Measurements from ENCODE around the gene ATXN1.
A peak's percentile ranks its signal among the peaks of the same experiment; 100 is the strongest.

ATXN1 gene

DNA sequence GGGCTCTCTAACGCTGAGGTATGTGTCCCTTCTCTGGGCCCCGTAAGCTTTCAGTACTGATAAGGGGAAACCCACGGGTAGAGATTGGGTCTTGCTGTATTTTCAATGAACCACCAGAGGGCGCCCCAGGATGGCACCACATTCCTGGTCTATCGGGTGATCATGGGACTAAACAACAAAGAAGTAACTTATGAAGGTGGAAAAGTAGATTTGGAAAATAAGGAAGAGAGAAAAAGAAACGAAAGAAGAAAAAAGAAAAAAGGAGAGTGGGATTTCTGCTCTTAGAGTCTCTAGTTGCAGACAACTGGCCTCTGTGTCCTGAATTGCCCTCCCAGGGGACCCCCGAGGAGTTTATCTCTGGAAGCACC lies 429.1 kb downstream of the ATXN1 start:
- DNase-seq (ENCODE audit: low spot score), result peak; percentile 88

DNA sequence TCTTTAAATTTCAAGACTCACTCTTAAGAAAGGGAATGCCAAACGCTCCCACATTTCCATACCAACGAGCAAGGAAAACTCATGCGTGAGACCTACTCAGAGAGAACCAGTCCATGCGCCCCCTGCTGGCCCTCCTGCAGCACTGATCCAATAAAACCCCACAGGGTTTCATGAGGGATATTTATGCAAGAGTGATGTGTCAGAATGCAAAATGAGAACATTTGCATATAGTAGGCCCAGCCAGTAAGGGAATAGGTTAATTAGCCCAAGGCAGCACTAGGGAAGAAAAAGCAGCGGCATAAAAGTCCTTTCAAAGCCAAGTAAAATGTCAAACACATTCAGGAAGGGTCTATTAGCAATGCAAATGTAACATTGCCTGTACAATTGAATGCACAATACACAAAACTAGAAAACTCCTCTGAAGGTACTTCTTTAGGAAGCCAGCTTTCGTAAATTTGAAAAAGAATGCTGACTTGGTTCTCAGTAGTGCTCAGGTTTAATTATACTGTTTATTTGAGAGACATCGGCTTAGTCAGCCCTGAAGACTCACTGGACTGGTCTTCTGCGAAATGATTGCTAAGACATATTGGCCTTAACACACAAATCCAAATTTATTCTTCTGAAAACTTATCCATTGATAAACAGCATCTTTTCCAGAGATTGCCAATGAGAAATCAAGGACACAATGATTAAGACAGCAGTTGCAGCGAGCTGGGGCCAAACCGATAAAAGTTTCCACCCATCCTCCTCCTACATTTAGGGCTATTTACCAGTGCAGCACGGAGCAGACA lies 429.7 kb downstream of the ATXN1 start:
- TF ChIP-seq, protein P1, sequence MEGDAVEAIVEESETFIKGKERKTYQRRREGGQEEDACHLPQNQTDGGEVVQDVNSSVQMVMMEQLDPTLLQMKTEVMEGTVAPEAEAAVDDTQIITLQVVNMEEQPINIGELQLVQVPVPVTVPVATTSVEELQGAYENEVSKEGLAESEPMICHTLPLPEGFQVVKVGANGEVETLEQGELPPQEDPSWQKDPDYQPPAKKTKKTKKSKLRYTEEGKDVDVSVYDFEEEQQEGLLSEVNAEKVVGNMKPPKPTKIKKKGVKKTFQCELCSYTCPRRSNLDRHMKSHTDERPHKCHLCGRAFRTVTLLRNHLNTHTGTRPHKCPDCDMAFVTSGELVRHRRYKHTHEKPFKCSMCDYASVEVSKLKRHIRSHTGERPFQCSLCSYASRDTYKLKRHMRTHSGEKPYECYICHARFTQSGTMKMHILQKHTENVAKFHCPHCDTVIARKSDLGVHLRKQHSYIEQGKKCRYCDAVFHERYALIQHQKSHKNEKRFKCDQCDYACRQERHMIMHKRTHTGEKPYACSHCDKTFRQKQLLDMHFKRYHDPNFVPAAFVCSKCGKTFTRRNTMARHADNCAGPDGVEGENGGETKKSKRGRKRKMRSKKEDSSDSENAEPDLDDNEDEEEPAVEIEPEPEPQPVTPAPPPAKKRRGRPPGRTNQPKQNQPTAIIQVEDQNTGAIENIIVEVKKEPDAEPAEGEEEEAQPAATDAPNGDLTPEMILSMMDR (IDR thresholded peaks at IDR 0.05; ENCODE audit: extremely low read depth, missing control alignments), result peak; percentile 90
- DNase-seq (ENCODE audit: low spot score), result peak; percentile 79

More for the DNA sequence above, 429.1 kb downstream of the ATXN1 start:
- TF ChIP-seq, protein P1 (IDR thresholded peaks at IDR 0.05; ENCODE audit: extremely low read depth, missing control alignments), result peak; percentile 68

DNA sequence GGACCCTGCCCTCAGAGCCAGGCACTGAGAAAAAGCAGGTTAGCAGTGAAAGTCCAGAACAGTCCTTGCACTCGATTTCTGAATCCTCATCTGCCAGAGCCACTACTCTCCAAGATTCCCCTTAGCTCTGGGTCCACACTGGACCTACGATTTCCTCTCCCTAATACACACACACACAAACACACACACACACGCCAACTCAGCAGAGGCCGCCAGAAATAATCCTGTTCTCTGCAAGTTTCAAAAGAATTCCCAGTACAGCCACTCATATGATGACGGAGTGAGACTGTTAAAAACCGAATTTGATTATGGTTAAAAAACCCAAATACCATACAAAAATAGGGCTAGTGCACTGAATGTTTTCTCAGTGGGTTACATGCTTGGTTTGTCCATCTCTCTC lies 432.0 kb downstream of the ATXN1 start:
- no peak for DNase-seq (ENCODE audit: low spot score)
- TF ChIP-seq, protein P1 (IDR thresholded peaks at IDR 0.05; ENCODE audit: extremely low read depth, missing control alignments), result no peak

DNA sequence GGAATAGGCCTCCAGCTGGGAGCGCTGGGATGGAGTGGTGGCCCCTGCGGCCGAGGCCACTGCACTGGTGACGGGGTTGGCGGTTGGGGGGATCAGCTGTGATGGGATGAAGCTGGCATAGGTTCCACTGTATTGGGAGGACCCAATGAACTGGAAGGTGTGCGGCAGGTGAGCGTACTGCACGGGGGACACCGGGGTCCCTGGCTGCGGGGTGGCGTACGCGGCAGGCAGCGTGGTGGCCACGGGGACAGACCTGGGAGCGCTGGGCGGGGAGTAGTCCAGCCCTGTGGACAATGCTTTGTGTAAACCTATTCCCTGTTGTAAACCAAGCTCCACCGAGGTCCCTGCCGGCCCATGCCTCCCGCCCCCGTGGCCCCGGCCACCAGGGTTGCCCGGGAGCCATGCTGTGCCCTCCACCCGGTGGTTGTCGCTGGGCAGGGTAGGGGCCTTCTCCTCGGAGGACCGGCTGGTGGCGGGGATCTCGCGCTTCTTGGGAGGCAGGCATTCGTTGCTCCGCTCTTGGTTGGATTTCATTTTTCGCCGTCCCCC lies 433.4 kb downstream of the ATXN1 start:
- no peak for DNase-seq (ENCODE audit: low spot score)
- TF ChIP-seq, protein P1 (IDR thresholded peaks at IDR 0.05; ENCODE audit: extremely low read depth, missing control alignments), result no peak

DNA sequence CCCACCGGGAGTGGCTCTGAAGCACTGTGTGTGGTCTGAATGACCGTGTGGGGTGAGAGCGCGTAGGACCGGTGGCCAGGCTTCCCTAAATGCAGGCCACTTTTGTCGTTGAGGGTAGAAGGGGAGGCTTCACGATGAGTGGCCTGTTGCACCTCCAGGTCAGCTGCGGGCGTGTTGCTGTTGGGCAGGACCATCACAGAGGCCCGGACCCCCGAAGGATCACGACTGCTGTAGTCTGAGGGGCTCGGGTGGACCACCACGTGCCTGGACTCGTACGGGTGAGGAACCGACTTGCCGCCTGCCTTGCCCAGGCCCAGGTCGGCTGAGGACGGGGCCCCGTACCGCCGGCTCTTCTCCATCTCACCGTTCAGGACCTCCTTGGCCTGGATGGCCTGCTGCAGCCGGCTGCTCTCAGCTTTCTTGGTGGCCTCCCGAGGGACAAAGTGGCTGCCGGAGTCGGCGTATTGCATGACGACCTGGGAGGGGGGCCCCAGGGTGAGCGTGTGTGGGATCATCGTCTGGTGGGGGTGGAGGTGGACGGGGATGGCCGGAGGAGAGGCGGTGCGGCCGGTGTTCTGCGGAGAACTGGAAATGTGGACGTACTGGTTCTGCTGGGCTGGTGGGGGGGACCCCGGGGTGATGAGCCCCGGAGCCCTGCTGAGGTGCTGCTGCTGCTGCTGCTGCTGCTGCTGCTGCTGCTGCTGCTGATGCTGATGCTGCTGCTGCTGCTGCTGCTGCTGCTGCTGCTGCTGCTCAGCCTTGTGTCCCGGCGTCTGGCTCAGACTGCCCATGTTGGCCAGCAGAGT lies 434.1 kb downstream of the ATXN1 start:
- TF ChIP-seq, protein P1 (IDR thresholded peaks at IDR 0.05; ENCODE audit: extremely low read depth, missing control alignments), result no peak
- DNase-seq (ENCODE audit: low spot score), result no peak

DNA sequence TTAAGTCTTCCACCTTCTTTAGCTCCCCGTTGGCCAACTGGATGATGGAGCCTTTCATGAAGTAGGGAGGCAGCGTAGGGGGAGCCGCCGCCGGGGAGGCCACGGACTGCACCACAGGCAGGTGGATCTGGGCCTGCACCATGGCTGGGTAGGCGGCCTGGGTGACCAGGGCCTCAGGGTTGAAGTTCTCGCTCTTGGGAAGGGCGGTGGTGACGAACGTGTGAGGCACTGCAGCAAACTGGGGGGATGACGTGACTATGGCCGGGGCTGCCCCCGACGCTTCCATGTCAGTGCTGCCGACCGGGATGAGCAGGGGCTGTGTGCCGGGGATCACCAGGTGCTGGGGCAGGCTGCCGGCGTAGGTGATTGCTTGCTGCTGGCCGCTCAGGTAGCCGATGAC lies 434.7 kb downstream of the ATXN1 start:
- TF ChIP-seq, protein P1 (IDR thresholded peaks at IDR 0.05; ENCODE audit: extremely low read depth, missing control alignments), result no peak
- DNase-seq (ENCODE audit: low spot score), result no peak
